ENCODE measurements around the gene CLSTN1. TPM values are rescaled to one million over a fixed set of nuclear protein-coding genes. Genes with fewer than 3 reads are reported as not detected.

CLSTN1 gene
- total RNA-seq, 1 experiment from 2014 or later: 119 TPM

- TF ChIP-seq SOX15 (CRISPR knock-in tag; IDR thresholded peaks at IDR 0.05) (no peak), SMAD4 (CRISPR knock-in tag; IDR thresholded peaks at IDR 0.05) (no peak), FOXK1 (CRISPR knock-in tag; IDR thresholded peaks at IDR 0.05) (no peak), JAZF1 (CRISPR knock-in tag; IDR thresholded peaks at IDR 0.05) (no peak), ZNF423 (CRISPR knock-in tag; IDR thresholded peaks at IDR 0.05) (peak; percentile 47; the same call in 1 of the 2 replicates), FOXJ3 (CRISPR knock-in tag; IDR thresholded peaks at IDR 0.05; ENCODE audit: borderline replicate concordance) (no peak), ZNF671 (CRISPR knock-in tag; IDR thresholded peaks at IDR 0.05) (no peak)
- no peak overlapping the region for H3K27ac Mint-ChIP-seq
- no peaks in the 10 kb centered on the region for H3K27me3 Mint-ChIP-seq (ENCODE audit: low read depth)
- no peak overlapping the region for H3K4me3 Mint-ChIP-seq
- peaks cover 10% of the 10 kb centered on the region for H3K36me3 Mint-ChIP-seq
- CTCF ChIA-PET: interaction anchor here (0.7 to 1.6 kb wide), 3 partner anchors 26 to 131 kb away, joined by 3 to 6 read pairs (median 6); no protein-coding TSS in a partner anchor
- DNase-seq (ENCODE audit: low spot score) (no peak), ATAC-seq (no peak)
- peaks cover 8% of the 10 kb centered on the region for H3K9me3 Mint-ChIP-seq
- peaks cover 23% of the 10 kb centered on the region for H3K4me1 Mint-ChIP-seq
- POLR2A ChIA-PET: no interaction called here
These were observed 28.9 kb upstream of the CLSTN1 start for GRCh38 chr1:9852410-9853248.

- CTCF ChIA-PET: no interaction called here
- Mint-ChIP-seq H3K4me1 (peaks cover 28% of the 10 kb centered on the region), H3K4me3 (no peak overlapping the region)
These were observed 28.2 kb upstream of the CLSTN1 start for GRCh38 chr1:9852004-9852403.

More at GRCh38 chr1:9852004-9852403, 28.2 kb upstream of the CLSTN1 start:
- DNase-seq (ENCODE audit: low spot score) (no peak), ATAC-seq (no peak)
- H3K36me3 Mint-ChIP-seq: peaks cover 9% of the 10 kb centered on the region
- H3K27ac Mint-ChIP-seq: no peak overlapping the region; the same call in 1 of the 2 replicates
- H3K27me3 Mint-ChIP-seq (ENCODE audit: low read depth): no peaks in the 10 kb centered on the region
- POLR2A ChIA-PET: no interaction called here
- H3K9me3 Mint-ChIP-seq: peaks cover 8% of the 10 kb centered on the region
- TF ChIP-seq ZNF121 (CRISPR knock-in tag; IDR thresholded peaks at IDR 0.05) (no peak), ZNF281 (CRISPR knock-in tag; IDR thresholded peaks at IDR 0.05) (no peak), PRDM15 (CRISPR knock-in tag; IDR thresholded peaks at IDR 0.05) (no peak), ZNF425 (CRISPR knock-in tag; conservative IDR thresholded peaks at IDR 0.05) (no peak), E2F1 (CRISPR knock-in tag; IDR thresholded peaks at IDR 0.05) (no peak), SP1 (CRISPR knock-in tag; conservative IDR thresholded peaks at IDR 0.05) (no peak), ATF1 (CRISPR knock-in tag; IDR thresholded peaks at IDR 0.05) (no peak), FOXJ3 (CRISPR knock-in tag; IDR thresholded peaks at IDR 0.05; ENCODE audit: borderline replicate concordance) (no peak), CBFB (CRISPR knock-in tag; IDR thresholded peaks at IDR 0.05; ENCODE audit: low read depth) (no peak), ERG (CRISPR knock-in tag; IDR thresholded peaks at IDR 0.05) (no peak), JAZF1 (CRISPR knock-in tag; IDR thresholded peaks at IDR 0.05) (no peak), HMGXB4 (CRISPR knock-in tag; IDR thresholded peaks at IDR 0.05) (no peak), JUN (CRISPR knock-in tag; IDR thresholded peaks at IDR 0.05) (no peak)
